Choroid plexus epithelial cell (primary cell): ENCODE measurements around the gene OST4.

Experiments
- DNase-seq: peaks from one replicate; pipeline ENCODE4 v3.0.0-alpha.2; 2010; ENCODE audit warnings: low read depth
- H3K4me3 ChIP-seq: 2 replicates; pipeline ENCODE4 v1.5.1; 2011; ENCODE audit warnings: low read depth, mild to moderate bottlenecking, control low read depth, low read length, moderate library complexity
- TF ChIP-seq, protein P1 (sequence below): conservative IDR thresholded peaks from 2 replicates; pipeline ENCODE4 v1.5.1; 2011; ENCODE audit warnings: low read depth, mild to moderate bottlenecking, control low read depth, inconsistent platforms, low read length, moderate library complexity

OST4 gene

DNA sequence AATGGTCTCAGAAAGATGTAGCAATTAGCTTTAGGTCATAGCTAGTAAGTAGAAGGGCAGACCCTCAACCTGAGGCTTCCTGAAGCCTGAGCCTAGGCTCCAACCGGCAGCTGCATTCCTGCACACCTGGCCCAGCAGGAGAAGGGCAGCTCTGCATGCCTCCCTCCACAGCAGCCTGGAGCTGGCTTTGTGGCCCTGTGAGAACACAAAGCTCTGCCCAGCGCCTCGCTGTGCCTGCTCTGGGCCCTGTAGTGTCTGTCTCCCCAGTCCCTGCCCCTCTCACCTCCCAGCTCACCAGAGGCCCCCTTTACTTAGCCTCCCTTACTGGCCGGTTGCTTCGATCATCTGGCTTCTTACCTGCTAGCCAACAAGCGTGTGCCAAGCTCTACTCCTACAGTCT is 32.0 kb downstream of the OST4 start:
- TF ChIP-seq, protein P1, sequence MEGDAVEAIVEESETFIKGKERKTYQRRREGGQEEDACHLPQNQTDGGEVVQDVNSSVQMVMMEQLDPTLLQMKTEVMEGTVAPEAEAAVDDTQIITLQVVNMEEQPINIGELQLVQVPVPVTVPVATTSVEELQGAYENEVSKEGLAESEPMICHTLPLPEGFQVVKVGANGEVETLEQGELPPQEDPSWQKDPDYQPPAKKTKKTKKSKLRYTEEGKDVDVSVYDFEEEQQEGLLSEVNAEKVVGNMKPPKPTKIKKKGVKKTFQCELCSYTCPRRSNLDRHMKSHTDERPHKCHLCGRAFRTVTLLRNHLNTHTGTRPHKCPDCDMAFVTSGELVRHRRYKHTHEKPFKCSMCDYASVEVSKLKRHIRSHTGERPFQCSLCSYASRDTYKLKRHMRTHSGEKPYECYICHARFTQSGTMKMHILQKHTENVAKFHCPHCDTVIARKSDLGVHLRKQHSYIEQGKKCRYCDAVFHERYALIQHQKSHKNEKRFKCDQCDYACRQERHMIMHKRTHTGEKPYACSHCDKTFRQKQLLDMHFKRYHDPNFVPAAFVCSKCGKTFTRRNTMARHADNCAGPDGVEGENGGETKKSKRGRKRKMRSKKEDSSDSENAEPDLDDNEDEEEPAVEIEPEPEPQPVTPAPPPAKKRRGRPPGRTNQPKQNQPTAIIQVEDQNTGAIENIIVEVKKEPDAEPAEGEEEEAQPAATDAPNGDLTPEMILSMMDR: no peak
- no peak for DNase-seq
- no peak overlapping the region for H3K4me3 ChIP-seq

DNA sequence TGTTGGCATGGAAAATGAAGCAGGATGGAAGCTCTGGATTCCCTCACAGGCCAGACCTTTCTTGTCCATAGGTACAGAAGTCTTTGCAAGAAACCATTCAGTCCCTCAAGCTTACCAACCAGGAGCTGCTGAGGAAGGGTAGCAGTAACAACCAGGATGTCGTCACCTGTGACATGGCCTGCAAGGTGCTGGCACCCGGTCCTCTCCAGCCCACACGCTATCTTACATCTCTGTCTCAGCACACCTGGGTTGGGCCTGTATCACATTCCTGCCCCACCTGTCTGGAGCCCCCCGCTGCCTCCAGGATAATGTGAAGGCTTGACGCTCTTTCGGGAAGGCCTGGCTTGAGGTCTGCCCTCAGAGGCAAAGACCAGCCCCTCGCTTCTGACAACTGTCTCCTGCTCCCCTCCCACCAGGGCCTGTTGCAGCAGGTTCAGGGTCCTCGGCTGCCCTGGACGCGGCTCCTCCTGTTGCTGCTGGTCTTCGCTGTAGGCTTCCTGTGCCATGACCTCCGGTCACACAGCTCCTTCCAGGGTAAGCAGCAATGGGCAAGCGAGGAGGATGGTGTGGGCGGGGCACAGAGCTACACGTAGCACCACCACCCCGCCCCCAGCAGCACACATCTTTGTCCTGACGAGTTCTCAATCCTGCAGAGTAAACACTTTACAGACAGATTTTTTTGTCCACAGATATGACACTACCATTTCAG is 32.7 kb downstream of the OST4 start:
- no peak for DNase-seq
- no peak overlapping the region for H3K4me3 ChIP-seq
- TF ChIP-seq, protein P1: no peak

DNA sequence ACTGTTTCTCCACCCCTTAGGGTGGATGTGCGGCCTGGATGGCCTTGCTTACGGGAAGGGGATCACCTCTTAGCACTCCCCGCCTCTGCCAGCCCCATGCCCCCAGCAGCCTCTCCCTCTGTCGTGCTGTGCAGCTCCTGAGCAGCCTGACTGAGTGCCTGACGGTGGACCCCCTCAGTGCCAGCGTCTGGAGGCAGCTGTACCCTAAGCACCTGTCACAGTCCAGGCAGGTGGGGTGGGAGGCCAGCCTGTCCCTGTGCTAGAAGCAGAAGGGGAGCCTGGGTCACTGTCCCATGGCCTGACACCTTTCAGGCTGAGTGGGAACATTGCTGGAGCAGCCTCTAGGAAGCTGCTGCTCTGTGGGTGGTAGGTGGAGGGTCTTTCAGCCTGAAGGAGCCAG is 33.4 kb downstream of the OST4 start:
- no peak for DNase-seq
- TF ChIP-seq, protein P1: no peak
- H3K4me3 ChIP-seq: no peak overlapping the region

DNA sequence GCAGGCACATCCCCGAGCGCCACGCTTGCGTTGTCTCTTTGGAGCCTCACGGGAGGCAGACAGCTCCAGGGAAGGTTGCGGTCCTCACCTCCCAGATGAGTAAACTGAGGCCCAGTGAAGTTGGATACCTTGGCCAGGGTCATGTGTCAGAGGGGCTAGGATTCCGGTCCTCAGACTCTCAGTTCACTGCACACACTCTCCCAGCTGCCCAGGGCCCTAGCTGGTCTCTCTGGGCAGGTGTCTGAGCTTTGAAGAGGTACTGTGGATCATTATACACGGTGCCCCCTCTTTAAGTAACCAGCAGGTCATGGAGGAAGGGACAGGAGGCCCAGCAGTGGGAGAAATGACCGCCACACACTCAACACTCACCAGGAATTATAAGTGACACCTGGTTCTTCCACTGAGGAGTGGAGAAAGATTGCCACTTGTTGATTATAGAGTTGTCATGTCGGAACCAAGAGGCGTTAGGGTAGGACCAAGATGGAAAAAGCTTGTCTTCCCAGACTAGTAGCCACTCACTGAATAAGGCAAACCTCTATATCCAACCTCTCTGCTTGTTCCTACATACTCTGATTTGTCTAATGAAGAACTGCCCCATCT is 38.1 kb downstream of the OST4 start:
- TF ChIP-seq, protein P1: no peak
- H3K4me3 ChIP-seq: peak overlapping the region; percentile 98
- no peak for DNase-seq

DNA sequence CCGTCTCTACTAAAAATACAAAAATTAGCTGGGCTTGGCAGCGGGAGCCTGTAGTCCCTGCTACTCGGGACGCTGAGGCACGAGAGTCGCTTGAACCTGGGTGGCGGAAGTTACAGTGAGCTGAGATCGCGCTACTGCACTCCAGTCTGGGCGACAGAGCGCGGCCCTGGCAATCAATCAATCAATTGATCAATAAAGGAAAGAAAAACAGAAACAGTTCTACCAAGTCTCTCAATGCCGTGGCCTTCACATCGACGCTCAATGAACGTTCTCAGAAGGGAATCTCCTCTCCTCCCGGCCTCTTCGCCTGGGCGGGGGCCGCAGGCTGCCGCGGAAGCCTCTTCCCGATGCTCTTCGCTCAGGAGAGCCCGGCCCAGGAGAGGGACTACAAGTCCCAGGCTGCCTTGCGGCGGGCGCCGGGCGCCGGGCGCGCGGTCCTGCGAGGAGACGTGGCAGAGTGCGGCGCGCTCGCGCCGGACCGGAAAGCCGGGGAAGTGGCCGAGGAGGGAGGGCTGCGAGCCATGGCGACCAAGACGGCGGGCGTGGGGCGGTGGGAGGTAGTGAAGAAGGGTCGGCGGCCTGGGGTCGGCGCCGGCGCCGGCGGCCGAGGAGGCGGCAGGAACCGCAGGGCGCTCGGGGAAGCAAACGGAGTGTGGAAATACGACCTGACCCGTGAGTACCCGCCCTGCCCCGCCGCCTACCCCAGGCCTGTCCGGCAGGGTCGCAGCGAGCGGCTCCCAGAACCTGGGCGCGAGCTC is 38.8 kb downstream of the OST4 start, which contains the start of gene TMEM214:
TSS of gene TMEM214 (plus strand) at position 471 of the 758 bp plus-strand sequence. CDS start at position 522, 51 bp downstream.
- TF ChIP-seq, protein P1: no peak
- H3K4me3 ChIP-seq: peak within 1 kb of the TSS; percentile 98
- DNase-seq: peak; percentile 92

DNA sequence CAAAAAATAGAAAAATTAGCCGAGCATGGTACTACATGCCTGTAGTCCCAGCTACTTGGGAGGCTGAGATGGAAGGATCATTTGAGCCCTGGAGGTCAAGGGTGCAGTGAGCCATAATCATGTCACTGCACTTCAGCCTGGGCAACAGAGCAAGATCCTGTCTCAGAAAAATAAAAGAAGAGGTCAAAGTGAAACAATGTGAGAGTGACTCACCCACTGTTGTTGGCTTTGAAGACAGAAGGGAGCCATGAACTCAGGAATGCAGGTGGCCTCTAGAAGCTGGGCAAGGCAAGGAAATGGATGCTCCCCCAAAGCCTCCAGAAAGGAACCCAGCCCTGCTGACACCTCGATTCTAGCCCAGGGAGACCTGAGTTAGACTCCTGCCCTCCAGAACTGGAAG is 42.4 kb downstream of the OST4 start:
- no peak overlapping the region for H3K4me3 ChIP-seq
- TF ChIP-seq, protein P1: no peak
- DNase-seq: no peak
